GM19372 (cell line): Measurements from ENCODE around the gene KAT5.
A peak's percentile ranks its signal among the peaks of the same experiment; 100 is the strongest.
"Not testable (repeated sequence)": the region's sequence is repeated elsewhere in the genome, so short reads cannot be mapped to it uniquely, and the experiment has no call there.

Experiments used
- ATAC-seq: cut with Tn5 transposase; IDR thresholded peaks from one replicate; pipeline ENCODE4 v1.9.1; 2021; ENCODE audit warnings: mild to moderate bottlenecking, low read depth, moderate library complexity; ENCODE audit not compliant: unreplicated experiment

The KAT5 gene

GRCh38 chr11:65711785-65712632 lies at the start of gene KAT5:
KAT5 (plus strand) TSS chr11:65712252; CDS start chr11:65712268, 16 bp downstream.
- peak; percentile 81 for ATAC-seq

GRCh38 chr11:65662799-65663638 lies 49.0 kb upstream of the KAT5 start, which contains the start of gene RELA:
RELA (minus strand) TSS chr11:65662916; CDS start chr11:65662832, 84 bp downstream.
- ATAC-seq, result peak; percentile 91

- no peak for ATAC-seq
Observed at GRCh38 chr11:65663639-65664200, 48.3 kb upstream of the KAT5 start.

- no peak for ATAC-seq
Observed at GRCh38 chr11:65672180-65672860, 39.7 kb upstream of the KAT5 start.

DNA sequence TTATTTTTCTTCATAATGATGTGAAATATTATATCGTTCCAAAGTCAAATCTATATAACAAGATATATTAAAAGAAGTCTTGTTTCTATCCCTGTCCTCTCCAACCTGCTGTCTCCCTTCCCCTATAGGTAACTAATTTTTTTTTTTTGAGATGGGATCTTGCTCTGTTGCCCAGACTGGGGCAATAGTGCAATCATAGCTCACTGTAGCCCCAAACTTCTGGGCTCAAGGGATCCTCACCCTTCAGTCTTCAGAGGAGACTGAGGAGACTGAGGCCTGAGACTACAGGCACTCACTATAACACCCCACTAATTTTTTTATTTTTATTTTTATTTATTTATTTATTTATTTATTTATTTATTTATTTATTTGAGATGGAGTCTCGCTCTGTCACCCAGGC lies 39.1 kb upstream of the KAT5 start:
- ATAC-seq, result no peak

DNA sequence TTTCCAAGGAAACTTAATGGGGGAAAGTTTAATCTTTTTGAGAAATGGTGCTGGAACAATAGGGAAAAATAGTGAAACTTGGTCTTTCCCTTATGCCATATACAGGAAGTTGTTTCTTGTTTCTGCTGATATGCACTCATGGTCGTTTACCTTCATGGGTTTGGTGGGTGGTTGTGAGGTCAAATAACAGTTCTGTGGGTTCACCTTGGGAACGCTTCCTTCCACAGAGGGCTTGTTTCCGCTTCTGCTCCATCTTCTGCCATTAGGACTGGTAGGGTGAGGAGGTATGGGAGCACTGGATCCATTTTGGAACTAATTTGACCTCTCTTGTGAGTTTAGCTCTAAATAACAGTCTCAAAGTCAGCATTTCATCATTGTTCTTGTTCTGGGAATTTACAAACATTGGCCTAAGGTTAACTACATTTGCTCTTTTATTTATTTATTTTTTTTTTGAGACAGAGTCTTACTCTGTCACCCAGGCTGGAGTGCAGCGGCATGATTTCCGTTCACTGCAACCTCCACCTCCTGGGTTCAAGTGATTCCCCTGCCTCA lies 31.8 kb upstream of the KAT5 start:
- no peak for ATAC-seq

DNA sequence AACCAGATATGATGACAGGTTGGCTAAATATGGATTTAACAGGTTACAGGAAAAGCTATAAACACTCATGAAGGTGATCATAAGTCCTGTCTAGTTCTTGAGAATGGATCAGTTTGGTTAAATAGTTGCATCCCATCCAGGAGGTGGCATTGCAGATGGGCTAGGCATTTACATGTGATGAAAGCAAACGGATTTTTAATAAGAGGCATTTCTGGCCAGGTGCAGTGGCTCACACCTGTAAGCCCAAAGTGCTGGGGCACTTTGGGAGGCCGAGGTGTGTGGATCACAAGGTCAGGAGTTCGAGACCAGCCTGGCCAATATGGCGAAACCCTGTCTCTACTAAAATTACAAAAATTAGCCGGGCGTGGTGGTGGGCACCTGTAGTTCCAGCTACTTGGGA lies 28.6 kb upstream of the KAT5 start:
- ATAC-seq, result not testable (repeated sequence)

DNA sequence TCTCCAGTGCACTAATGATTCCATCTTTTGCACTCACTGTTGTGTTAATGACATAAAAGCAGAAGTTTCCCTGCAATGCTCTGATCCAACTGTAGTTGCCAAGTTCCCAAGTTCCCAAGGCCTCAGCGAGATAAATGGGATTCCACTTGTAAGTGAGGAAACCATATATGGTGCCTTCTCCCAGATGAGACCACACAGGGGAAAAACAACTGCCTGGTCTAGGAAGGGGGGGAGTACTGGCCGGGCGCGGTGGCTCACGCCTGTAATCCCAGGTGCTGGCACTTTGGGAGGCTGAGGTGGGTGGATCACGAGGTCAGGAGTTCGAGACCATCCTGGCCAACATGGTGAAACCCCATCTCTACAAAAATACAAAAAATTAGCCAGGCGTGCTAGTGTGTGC lies 26.1 kb upstream of the KAT5 start:
- ATAC-seq, result no peak

DNA sequence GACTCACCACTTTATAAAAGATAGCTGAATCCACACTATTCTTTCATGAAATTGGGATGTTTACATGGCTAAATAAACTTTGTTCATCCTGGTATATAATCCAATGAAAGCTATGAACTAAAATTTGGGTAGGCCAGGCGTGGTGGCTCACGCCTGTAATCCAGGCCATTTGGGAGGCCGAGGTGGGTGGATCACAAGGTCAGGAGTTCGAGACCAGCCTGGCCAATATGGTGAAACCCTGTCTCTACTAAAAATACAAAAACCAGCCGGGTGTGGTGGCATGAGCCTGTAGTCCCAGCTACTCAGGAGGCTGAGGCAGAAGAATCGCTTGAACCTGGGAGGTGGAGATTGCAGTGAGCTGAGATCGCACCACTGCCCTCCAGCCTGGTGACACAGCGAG lies 20.2 kb upstream of the KAT5 start:
- not testable (repeated sequence) for ATAC-seq

GRCh38 chr11:65692367-65692766 lies 19.7 kb upstream of the KAT5 start:
- ATAC-seq, result no peak

GRCh38 chr11:65695459-65696241 lies 16.4 kb upstream of the KAT5 start:
- no peak for ATAC-seq

GRCh38 chr11:65696802-65697552 lies 15.1 kb upstream of the KAT5 start:
- ATAC-seq, result no peak

GRCh38 chr11:65698205-65698604 lies 13.8 kb upstream of the KAT5 start:
- no peak for ATAC-seq

DNA sequence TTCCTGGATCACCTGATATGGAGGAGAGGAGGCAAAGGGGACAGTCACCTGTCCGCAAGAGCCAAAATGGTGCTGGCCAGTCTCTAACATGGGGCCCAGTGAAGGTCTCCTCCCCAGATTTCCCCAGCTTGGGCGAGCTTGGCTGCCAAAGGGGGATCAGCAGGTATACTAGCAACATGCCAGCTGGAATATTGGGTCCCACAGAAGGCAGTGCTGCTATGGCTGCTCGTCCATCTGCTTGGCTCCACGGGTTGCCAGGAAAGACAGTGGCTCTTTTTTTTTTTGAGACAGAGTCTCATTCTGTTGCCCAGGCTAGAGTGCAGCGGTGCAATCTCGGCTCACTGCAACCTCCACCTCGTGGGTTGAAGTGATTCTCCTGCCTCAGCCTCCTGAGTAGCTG lies 12.7 kb upstream of the KAT5 start:
- ATAC-seq, result no peak

GRCh38 chr11:65700399-65700798 lies 11.7 kb upstream of the KAT5 start:
- no peak for ATAC-seq

- ATAC-seq, result no peak
Observed at GRCh38 chr11:65701686-65702085, 10.4 kb upstream of the KAT5 start.

- no peak for ATAC-seq
Observed at GRCh38 chr11:65703846-65704245, 8.2 kb upstream of the KAT5 start.

DNA sequence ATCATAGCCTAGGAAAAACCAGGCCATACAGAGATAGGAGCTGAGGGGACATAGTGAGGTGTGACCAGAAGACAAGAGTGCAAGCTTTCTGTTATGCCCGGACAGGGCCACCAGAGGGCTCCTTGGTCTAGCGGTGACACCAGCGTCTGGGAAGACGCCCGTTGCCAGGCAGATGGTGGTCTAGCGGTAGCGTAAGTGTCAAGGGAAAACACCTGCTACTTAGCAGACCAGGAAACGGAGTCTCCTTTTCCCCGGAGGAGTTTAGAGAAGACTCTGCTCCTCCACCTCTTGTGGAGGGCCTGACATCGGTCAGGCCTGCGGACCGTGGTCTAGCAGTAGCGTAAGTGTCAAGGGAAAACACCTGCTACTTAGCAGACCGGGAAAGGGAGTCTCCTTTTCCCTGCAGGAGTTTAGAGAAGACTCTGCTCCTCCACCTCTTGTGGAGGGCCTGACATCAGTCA lies 5.7 kb upstream of the KAT5 start:
- ATAC-seq, result not testable (repeated sequence)

DNA sequence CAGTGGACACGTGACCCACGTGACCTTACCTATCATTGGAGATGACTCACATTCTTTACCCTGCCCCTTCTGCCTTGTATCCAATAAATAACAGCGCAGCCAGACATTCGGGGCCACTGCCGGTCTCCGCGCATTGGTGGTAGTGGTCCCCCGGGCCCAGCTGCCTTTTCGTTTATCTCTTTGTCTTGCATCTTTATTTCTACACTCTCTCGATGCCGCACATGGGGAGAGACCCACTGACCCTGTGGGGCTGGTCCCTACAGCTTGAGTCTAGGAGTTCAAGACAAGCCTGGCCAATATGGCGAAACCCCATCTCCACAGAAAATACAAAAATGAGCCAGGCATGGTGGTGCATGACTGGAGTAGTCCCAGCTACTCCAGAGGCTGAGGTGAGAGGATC lies 5.0 kb upstream of the KAT5 start:
- not testable (repeated sequence) for ATAC-seq
